BJ (cell line): ENCODE results near the gene MMD. TPM values are rescaled to one million over a fixed set of nuclear protein-coding genes. Genes with fewer than 3 reads are reported as not detected.

Experiments
- CTCF ChIA-PET: fragments of 350-600 bp; formaldehyde crosslinking; extraction: SDS; loops from one replicate; lab custom pipeline; 2021; ENCODE audit warnings: antibody characterized with exemption, inconsistent platforms; lab: Yijun Ruan, JAX
- POLR2A ChIA-PET: fragments of 300-600 bp; sonication (Branson Sonifier 250); formaldehyde crosslinking; extraction: SDS; loops from one replicate; lab custom pipeline; 2021; ENCODE audit warnings: antibody characterized with exemption; lab: Charles Lee
- DNase-seq: peaks from one replicate; pipeline ENCODE4 v3.0.0-alpha.2; 2011; ENCODE audit warnings: low read depth
- H3K27me3 ChIP-seq: 2 replicates; pipeline ENCODE4 v1.6.0; 2011; ENCODE audit warnings: low read length; ENCODE audit not compliant: control insufficient read depth, insufficient read depth
- H3K36me3 ChIP-seq: 2 replicates; pipeline ENCODE4 v1.5.1; 2011; ENCODE audit warnings: low read length; ENCODE audit not compliant: control insufficient read depth, insufficient read depth
- H3K4me3 ChIP-seq: 2 replicates; pipeline ENCODE4 v1.5.1; 2011; ENCODE audit warnings: low read depth, mild to moderate bottlenecking, control low read depth, low read length
- polyA plus RNA-seq: library from polyadenylated mRNA; depleted of rRNA; stranded (reverse); fragments of >200 nt; gene quantifications from 2 replicates; pipeline ENCODE4 v1.2.3, GENCODE V29; 2011
- TF ChIP-seq, protein P1 (sequence below): IDR thresholded peaks from 2 replicates; pipeline ENCODE4 v1.5.1; 2011; ENCODE audit warnings: low read depth, mild to moderate bottlenecking, control low read depth, inconsistent platforms, low read length, moderate library complexity; ENCODE audit not compliant: insufficient read depth

The MMD gene
- polyA plus RNA-seq, 1 experiment, result 4.5 TPM

DNA sequence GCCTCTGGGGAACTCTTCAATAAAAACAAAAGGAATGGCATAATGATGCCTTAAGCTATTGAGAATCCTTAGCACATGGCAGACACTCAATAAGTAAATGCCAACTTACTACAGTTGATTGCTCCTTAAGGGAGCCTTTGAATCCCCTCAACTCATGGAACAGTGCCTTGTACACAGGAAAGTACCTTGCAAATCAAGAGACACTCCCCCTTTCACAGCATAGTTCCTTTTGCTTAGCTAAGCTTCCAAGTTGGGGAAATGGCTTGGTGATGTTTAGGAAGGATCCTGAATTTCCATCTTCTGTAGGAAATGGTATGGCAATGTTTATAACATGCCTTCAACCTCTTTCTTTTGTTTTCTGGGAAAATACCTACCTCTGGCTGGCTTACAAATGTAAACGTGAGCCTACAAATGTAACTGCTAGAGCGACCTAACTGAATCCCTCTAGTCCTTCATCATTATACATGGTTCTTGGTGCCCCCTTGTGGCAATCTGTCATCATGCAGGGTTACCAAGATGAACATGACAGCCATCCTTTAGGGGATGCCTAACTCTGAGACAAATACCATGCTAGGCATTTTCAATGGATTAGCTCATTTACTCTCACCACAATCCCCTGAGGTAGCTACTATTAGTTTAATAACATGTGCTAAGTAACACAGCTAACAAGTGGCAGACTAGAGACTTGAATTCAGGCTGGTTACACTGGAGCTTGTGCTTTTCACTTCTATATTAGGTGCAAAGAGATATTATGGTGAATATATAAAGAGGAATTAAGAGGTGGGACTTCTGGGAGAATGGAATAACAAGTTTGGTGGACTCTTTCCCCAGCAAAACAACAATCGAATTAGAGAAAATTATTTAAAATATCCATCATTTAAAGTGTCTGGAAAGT, 65.0 kb downstream of the MMD start:
- TF ChIP-seq, protein P1, sequence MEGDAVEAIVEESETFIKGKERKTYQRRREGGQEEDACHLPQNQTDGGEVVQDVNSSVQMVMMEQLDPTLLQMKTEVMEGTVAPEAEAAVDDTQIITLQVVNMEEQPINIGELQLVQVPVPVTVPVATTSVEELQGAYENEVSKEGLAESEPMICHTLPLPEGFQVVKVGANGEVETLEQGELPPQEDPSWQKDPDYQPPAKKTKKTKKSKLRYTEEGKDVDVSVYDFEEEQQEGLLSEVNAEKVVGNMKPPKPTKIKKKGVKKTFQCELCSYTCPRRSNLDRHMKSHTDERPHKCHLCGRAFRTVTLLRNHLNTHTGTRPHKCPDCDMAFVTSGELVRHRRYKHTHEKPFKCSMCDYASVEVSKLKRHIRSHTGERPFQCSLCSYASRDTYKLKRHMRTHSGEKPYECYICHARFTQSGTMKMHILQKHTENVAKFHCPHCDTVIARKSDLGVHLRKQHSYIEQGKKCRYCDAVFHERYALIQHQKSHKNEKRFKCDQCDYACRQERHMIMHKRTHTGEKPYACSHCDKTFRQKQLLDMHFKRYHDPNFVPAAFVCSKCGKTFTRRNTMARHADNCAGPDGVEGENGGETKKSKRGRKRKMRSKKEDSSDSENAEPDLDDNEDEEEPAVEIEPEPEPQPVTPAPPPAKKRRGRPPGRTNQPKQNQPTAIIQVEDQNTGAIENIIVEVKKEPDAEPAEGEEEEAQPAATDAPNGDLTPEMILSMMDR, result peak; percentile 86
- Histone ChIP-seq H3K36me3 (no peaks in the 10 kb centered on the region), H3K4me3 (no peak overlapping the region), H3K27me3 (no peaks in the 10 kb centered on the region)
- ChIA-PET CTCF (interaction anchor here (0.6 to 7.8 kb wide), 32 partner anchors 8 to 378 kb away, joined by 3 to 63 read pairs (median 4); partner anchors contain the start of gene SMIM36), POLR2A (no interaction called here)
- DNase-seq, result no peak

- no peaks in the 10 kb centered on the region for H3K27me3 ChIP-seq
- no peak for DNase-seq
- TF ChIP-seq, protein P1, result no peak
- ChIA-PET CTCF (interaction anchor here (0.5 to 6.7 kb wide), 11 partner anchors 10 to 369 kb away, joined by 3 to 39 read pairs (median 4); partner anchors contain the start of gene SMIM36), POLR2A (no interaction called here)
- H3K4me3 ChIP-seq, result no peak overlapping the region
- H3K36me3 ChIP-seq, result no peaks in the 10 kb centered on the region
Observed at GRCh38 chr17:55354941-55355340, 66.7 kb downstream of the MMD start.

DNA sequence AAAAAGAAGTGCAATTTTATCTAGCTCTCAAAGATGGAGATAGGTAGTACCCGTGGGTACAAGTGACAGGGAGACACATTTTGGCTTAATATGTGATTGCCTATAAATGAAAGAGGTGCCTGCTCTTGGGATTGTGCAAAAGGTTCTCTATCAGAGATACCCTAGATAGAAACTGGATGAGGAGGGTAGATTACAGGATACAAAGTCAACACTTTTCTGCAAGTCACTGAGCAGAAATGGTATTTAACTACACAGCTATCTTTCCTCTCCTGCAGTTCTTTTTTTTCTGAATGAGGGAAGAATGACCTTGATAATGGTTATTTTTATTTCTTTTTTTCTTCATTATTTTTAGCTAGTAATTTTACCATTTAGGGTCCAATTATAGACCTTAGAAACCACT, 67.6 kb downstream of the MMD start:
- ChIA-PET CTCF (interaction anchor here (0.6 to 6.7 kb wide), 7 partner anchors 10 to 776 kb away, joined by 3 to 39 read pairs (median 4); partner anchors contain the start of gene SMIM36), POLR2A (no interaction called here)
- no peaks in the 10 kb centered on the region for H3K36me3 ChIP-seq
- H3K4me3 ChIP-seq, result no peak overlapping the region
- H3K27me3 ChIP-seq, result no peaks in the 10 kb centered on the region
- no peak for DNase-seq
- TF ChIP-seq, protein P1, result no peak

GRCh38 chr17:55351226-55351625, 70.4 kb downstream of the MMD start:
- Histone ChIP-seq H3K27me3 (no peaks in the 10 kb centered on the region), H3K4me3 (no peak overlapping the region), H3K36me3 (no peaks in the 10 kb centered on the region)
- CTCF ChIA-PET, result interaction anchor here (1.4 to 1.5 kb wide), 2 partner anchors 9 to 163 kb away, joined by 3 to 6 read pairs; no protein-coding TSS in a partner anchor
- DNase-seq, result no peak
- TF ChIP-seq, protein P1, result no peak
- POLR2A ChIA-PET, result no interaction called here

- no peaks in the 10 kb centered on the region for H3K27me3 ChIP-seq
- POLR2A ChIA-PET, result no interaction called here
- CTCF ChIA-PET, result no interaction called here
Observed at GRCh38 chr17:55350825-55351205, 70.8 kb downstream of the MMD start.

More at GRCh38 chr17:55350825-55351205, 70.8 kb downstream of the MMD start:
- TF ChIP-seq, protein P1, result no peak
- no peak for DNase-seq
- Histone ChIP-seq H3K4me3 (no peak overlapping the region), H3K36me3 (no peaks in the 10 kb centered on the region)
